Stimulated activated CD4-positive, alpha-beta T cell treated with anti-CD3 and anti-CD28 coated beads, Interleukin-2, amount 100 ng/mL, for 4 hours (primary cell): ENCODE results near the gene LAMA4.

Experiments used
- DNase-seq: peaks from one replicate; pipeline ENCODE4 v3.0.0-alpha.2; 2020; ENCODE audit warnings: low read depth

The LAMA4 gene

GRCh38 chr6:112081569-112081968 lies 172.8 kb downstream of the LAMA4 start:
- DNase-seq, result no peak

DNA sequence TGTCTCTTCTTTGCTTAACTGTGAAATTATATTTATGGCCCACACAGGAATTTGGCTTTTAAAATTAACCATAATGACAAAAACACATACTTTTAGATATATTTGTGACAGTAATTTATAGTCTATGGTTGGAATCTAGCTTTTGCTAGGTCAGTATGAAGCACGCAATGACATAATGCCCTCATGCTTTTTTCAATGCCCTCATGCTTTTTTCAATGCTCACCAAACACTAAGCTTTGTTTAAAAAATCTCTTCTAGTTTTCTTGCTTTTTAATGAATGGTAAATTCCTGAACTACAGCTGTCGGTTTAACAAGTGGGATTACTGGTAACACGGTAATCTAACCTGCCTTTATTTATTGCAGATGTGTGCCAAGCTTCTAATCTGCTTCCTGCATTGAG lies 187.8 kb downstream of the LAMA4 start:
- no peak for DNase-seq

DNA sequence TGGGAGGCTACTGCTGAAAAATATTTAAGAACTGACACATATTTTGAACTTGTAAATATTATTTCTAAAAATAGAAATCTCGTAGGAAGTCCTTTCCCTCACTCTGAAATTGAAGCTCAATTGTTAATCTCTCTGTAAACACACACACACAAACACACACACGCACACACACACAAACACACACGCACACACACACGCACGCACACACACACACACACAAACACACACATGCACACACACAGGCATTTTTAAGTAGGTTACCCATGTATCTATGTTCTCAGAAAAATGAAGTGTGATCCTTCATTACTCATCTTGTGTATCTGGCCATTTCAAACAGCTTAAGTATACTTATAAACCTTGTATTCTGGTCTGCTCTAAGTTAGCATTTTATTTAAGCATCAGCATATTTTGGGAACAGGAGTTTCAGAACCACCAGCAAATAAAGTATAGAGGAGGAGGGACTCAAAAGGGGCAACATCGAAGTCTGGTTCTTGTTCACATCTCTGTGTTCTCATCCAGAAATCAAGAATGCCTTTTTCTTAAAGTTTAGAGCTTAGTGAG lies 188.9 kb downstream of the LAMA4 start:
- no peak for DNase-seq

DNA sequence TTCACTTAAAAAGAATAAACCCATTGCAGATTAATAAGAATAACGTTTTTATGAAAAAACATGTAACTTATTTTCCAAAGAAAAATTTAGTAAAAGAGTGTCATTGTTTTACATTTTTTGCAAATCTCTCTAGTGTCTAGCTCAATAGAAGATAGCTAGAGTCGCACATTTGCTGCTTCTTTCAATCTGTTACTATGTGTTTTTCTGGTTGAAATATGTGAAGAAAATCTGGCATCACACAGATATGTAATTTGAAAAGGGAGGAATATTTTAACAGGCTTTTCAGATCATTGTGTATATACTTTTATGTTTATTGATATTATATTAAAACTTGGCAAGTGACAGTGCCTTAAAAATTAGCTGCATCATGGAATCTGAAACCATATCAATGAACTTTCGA lies 191.4 kb downstream of the LAMA4 start:
- DNase-seq, result no peak

DNA sequence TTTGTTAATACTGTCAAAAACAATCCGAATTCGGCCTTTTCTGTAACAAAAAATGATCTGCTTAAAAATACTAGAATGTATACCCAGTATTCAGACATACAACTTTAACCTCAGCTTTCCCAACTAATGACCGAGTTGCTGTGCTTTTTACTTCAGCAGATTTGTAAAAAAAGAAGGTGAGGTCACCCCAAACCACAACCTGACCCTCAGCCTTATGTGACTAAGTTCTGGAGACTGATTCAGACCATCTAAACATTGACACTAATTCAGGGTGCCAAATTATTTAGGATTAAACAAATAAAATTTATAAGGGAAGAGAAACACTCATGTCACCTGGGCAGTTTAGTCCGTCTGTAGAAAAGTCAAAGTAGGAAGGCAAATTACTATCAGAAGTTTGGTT lies 192.8 kb downstream of the LAMA4 start:
- DNase-seq, result no peak
